H1 (cell line): ENCODE measurements around the gene GALNT18. TPM values are rescaled to one million over a fixed set of nuclear protein-coding genes. Genes with fewer than 3 reads are reported as not detected.

Experiments
- EZH2 ChIP-seq: fragments of 200-600 bp; sonication (generic); IDR thresholded peaks from 2 replicates; pipeline ENCODE4 v1.7.1; 2012; ENCODE audit warnings: low read depth, mild to moderate bottlenecking, moderate library complexity, low read length, inconsistent platforms; ENCODE audit not compliant: severe bottlenecking
- JUND ChIP-seq: IDR thresholded peaks from 2 replicates; pipeline ENCODE4 v1.6.1; 2011; ENCODE audit warnings: mild to moderate bottlenecking, improper control_type of control experiment, low read length
- SAP30 ChIP-seq: fragments of 300-600 bp; sonication (generic); IDR thresholded peaks from 2 replicates; pipeline ENCODE4 v1.7.1; 2012; ENCODE audit warnings: low read length, moderate library complexity, mild to moderate bottlenecking, inconsistent platforms; ENCODE audit not compliant: insufficient read depth, insufficient replicate concordance
- polyA plus RNA-seq, 7 experiments: library from polyadenylated mRNA; depleted of rRNA in 3 of 7; stranded (reverse) in 5 of 7; unstranded in 2 of 7; fragments of >200 nt in 5 of 7; fragments of 200-250 nt in 2 of 7; gene quantifications; 1 replicate in 5 of 7; 2 replicates in 1 of 7; 4 replicates in 1 of 7; pipeline versions ENCODE4 v1.2.1 to v1.2.3, GENCODE V29; 2011 to 2013; ENCODE audit warnings: missing spikeins in 2 of 7, mixed read lengths in 2 of 7
- total RNA-seq: library from RNA; stranded (reverse); fragmentation: NEBNext Ultra II Directional; extraction: Animal tissue kit (Norgen Biotek cat#: 25700); gene quantifications from 2 replicates; pipeline ENCODE4 v1.2.1, GENCODE V29; 2021
- TF ChIP-seq, protein P1 (sequence below): IDR thresholded peaks from 2 replicates; pipeline ENCODE4 v1.6.1; 2011; ENCODE audit warnings: low read length, improper control_type of control experiment

GALNT18 gene
- total and polyA plus RNA-seq, 2 of the 8 experiments (the other 6 are each of a cell fraction or from before 2014, with no cell fraction given): 6.0 to 9.4 TPM

- TF ChIP-seq, protein P1, sequence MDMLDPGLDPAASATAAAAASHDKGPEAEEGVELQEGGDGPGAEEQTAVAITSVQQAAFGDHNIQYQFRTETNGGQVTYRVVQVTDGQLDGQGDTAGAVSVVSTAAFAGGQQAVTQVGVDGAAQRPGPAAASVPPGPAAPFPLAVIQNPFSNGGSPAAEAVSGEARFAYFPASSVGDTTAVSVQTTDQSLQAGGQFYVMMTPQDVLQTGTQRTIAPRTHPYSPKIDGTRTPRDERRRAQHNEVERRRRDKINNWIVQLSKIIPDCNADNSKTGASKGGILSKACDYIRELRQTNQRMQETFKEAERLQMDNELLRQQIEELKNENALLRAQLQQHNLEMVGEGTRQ: no peak
- TF ChIP-seq SAP30: no peak
- no peak for TF ChIP-seq JUND
- no peak for TF ChIP-seq EZH2
Measured at GRCh38 chr11:11366793-11367192, 255.0 kb downstream of the GALNT18 start (continued).
